ENCODE results near the gene KIDINS220.

GRCh38 chr2:8774371-8774770 lies 63.0 kb downstream of the KIDINS220 start:
- TF ChIP-seq GATA3 (IDR thresholded peaks at IDR 0.05; ENCODE audit: low read depth, low read length) (no peak), GATA2 (IDR thresholded peaks at IDR 0.05; ENCODE audit: low read depth, low read length) (no peak)
